ENCODE results near the gene COX6B1. TPM values are rescaled to one million over a fixed set of nuclear protein-coding genes. Genes with fewer than 3 reads are reported as not detected.

The COX6B1 gene
- polyA plus RNA-seq (860 and 1,013 TPM in 2 replicates), polyA minus RNA-seq (108 and 112 TPM in 2 replicates)

- Histone ChIP-seq H3K4me3 (ENCODE audit: low read length) (peak within 1 kb of the TSS; percentile 89), H3K4me2 (ENCODE audit: low read length) (peak within 1 kb of the TSS; percentile 80), H3K27me3 (ENCODE audit: insufficient read depth, low read depth, low read length) (peaks cover 22% of the 10 kb centered on the region), H3K79me2 (replicated peaks; ENCODE audit: insufficient read depth, low read length) (peaks cover 12% of the 10 kb centered on the region), H2AFZ (ENCODE audit: low read depth, low read length) (peak within 1 kb of the TSS; percentile 73), H3K27ac (ENCODE audit: low read length) (peak within 1 kb of the TSS; percentile 51), H3K9me3 (ENCODE audit: low read length) (no peaks in the 10 kb centered on the region), H3F3A (ENCODE audit: insufficient read depth, low read length, poor library complexity, severe bottlenecking) (no peaks in the 10 kb centered on the region), H3K9me2 (ENCODE audit: insufficient read depth, low read length) (no peaks in the 10 kb centered on the region), H3K36me3 (ENCODE audit: insufficient read depth, low read length) (no peaks in the 10 kb centered on the region), H3K9ac (ENCODE audit: low read length) (peak within 1 kb of the TSS; percentile 84), H4K20me1 (ENCODE audit: insufficient read depth) (no peaks in the 10 kb centered on the region)
- TF ChIP-seq TAF1 (IDR thresholded peaks at IDR 0.05; ENCODE audit: low read depth) = peak; percentile 91
- TF ChIP-seq MXI1 (conservative IDR thresholded peaks at IDR 0.05; ENCODE audit: poor library complexity, severe bottlenecking) = peak; percentile 74
- TF ChIP-seq POLR2AphosphoS5 (IDR thresholded peaks at IDR 0.05) = peak; percentile 92
- TF ChIP-seq CTCF (IDR thresholded peaks at IDR 0.05; ENCODE audit: poor library complexity, severe bottlenecking) = peak; percentile 10
- no peak for TF ChIP-seq SMC3 (conservative IDR thresholded peaks at IDR 0.05; ENCODE audit: poor library complexity)
- no peak for TF ChIP-seq RAD21 (conservative IDR thresholded peaks at IDR 0.05)
- TF ChIP-seq REST (IDR thresholded peaks at IDR 0.05; ENCODE audit: borderline replicate concordance) = peak; percentile 94
- TF ChIP-seq EP300 (conservative IDR thresholded peaks at IDR 0.05; ENCODE audit: poor library complexity, severe bottlenecking) = no peak
- no peak for TF ChIP-seq EZH2 (IDR thresholded peaks at IDR 0.05; ENCODE audit: borderline replicate concordance, insufficient read depth, low read length, poor library complexity, severe bottlenecking)
Observed at GRCh38 chr19:35648017-35648961, at the start of gene COX6B1. TSS of gene COX6B1 (plus strand) at chr19:35648323. CDS start at chr19:35651244, 2,921 bp downstream.

- H3K4me2 ChIP-seq (ENCODE audit: low read length) = no peak overlapping the region
- H3K36me3 ChIP-seq (ENCODE audit: insufficient read depth, low read length) = no peaks in the 10 kb centered on the region
- no peak overlapping the region for H3K27ac ChIP-seq (ENCODE audit: low read length)
- no peak overlapping the region for H3K4me3 ChIP-seq (ENCODE audit: low read length)
- H4K20me1 ChIP-seq (ENCODE audit: insufficient read depth) = no peaks in the 10 kb centered on the region
- H3F3A ChIP-seq (ENCODE audit: insufficient read depth, low read length, poor library complexity, severe bottlenecking) = no peaks in the 10 kb centered on the region
- no peaks in the 10 kb centered on the region for H3K79me2 ChIP-seq (replicated peaks; ENCODE audit: insufficient read depth, low read length)
- no peak overlapping the region for H3K9ac ChIP-seq (ENCODE audit: low read length)
- H2AFZ ChIP-seq (ENCODE audit: low read depth, low read length) = no peak overlapping the region
- H3K27me3 ChIP-seq (ENCODE audit: insufficient read depth, low read depth, low read length) = no peaks in the 10 kb centered on the region
- TF ChIP-seq RAD21 (conservative IDR thresholded peaks at IDR 0.05) = no peak
- no peak for TF ChIP-seq TAF1 (IDR thresholded peaks at IDR 0.05; ENCODE audit: low read depth)
- no peak for TF ChIP-seq EZH2 (IDR thresholded peaks at IDR 0.05; ENCODE audit: borderline replicate concordance, insufficient read depth, low read length, poor library complexity, severe bottlenecking)
- TF ChIP-seq REST (IDR thresholded peaks at IDR 0.05; ENCODE audit: borderline replicate concordance) = no peak
- no peak for TF ChIP-seq CTCF (IDR thresholded peaks at IDR 0.05; ENCODE audit: poor library complexity, severe bottlenecking)
- TF ChIP-seq POLR2AphosphoS5 (IDR thresholded peaks at IDR 0.05) = no peak
- TF ChIP-seq SMC3 (conservative IDR thresholded peaks at IDR 0.05; ENCODE audit: poor library complexity) = no peak
- TF ChIP-seq EP300 (conservative IDR thresholded peaks at IDR 0.05; ENCODE audit: poor library complexity, severe bottlenecking) = no peak
- TF ChIP-seq MXI1 (conservative IDR thresholded peaks at IDR 0.05; ENCODE audit: poor library complexity, severe bottlenecking) = no peak
- no peaks in the 10 kb centered on the region for H3K9me2 ChIP-seq (ENCODE audit: insufficient read depth, low read length)
- H3K9me3 ChIP-seq (ENCODE audit: low read length) = no peaks in the 10 kb centered on the region
Observed at GRCh38 chr19:35601971-35602370, 46.2 kb upstream of the COX6B1 start.
